Gastroesophageal sphincter (tissue), 3 donors: ENCODE data around the gene CADM2.

Source experiments
- EP300 ChIP-seq: sonication (generic); formaldehyde crosslinking; IDR thresholded peaks from one replicate; pipeline ENCODE4 v1.6.1; 2017; ENCODE audit warnings: antibody characterized with exemption, mild to moderate bottlenecking
- POLR2A ChIP-seq, 2 donors: fragments of 450-650 bp; IDR thresholded peaks; one replicate each; pipeline ENCODE4 v1.6.1; 2017; ENCODE audit warnings: antibody characterized with exemption in 2 of 2, mild to moderate bottlenecking in 2 of 2, moderate library complexity in 1 of 2
- POLR2AphosphoS5 ChIP-seq: sonication (generic); formaldehyde crosslinking; IDR thresholded peaks from one replicate; pipeline ENCODE4 v1.6.1; 2017; ENCODE audit warnings: antibody characterized with exemption
- TF ChIP-seq, protein P1 (sequence below), 4 experiments: fragments of 200-600 bp in 2 of 4; fragments of 450-650 bp in 2 of 4; sonication (generic) in 1 of 4; IDR thresholded peaks; one replicate each; pipeline ENCODE4 v1.5.1; 2017 to 2019; ENCODE audit warnings: antibody characterized with exemption in 4 of 4, mild to moderate bottlenecking in 2 of 4, moderate library complexity in 2 of 4

GRCh38 chr3:85337895-85338294 lies 379.1 kb downstream of the CADM2 start:
- TF ChIP-seq POLR2AphosphoS5 (no peak), POLR2A (IDR thresholded peaks at IDR 0.05) (no peak), EP300 (no peak)
- TF ChIP-seq, protein P1, sequence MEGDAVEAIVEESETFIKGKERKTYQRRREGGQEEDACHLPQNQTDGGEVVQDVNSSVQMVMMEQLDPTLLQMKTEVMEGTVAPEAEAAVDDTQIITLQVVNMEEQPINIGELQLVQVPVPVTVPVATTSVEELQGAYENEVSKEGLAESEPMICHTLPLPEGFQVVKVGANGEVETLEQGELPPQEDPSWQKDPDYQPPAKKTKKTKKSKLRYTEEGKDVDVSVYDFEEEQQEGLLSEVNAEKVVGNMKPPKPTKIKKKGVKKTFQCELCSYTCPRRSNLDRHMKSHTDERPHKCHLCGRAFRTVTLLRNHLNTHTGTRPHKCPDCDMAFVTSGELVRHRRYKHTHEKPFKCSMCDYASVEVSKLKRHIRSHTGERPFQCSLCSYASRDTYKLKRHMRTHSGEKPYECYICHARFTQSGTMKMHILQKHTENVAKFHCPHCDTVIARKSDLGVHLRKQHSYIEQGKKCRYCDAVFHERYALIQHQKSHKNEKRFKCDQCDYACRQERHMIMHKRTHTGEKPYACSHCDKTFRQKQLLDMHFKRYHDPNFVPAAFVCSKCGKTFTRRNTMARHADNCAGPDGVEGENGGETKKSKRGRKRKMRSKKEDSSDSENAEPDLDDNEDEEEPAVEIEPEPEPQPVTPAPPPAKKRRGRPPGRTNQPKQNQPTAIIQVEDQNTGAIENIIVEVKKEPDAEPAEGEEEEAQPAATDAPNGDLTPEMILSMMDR (IDR thresholded peaks at IDR 0.05) = no peak
